ENCODE data around the gene UBE2E2. TPM values are rescaled to one million over a fixed set of nuclear protein-coding genes. Genes with fewer than 3 reads are reported as not detected.
"Not testable (repeated sequence)": the region's sequence is repeated elsewhere in the genome, so short reads cannot be mapped to it uniquely, and the experiment has no call there.

UBE2E2 gene
- total RNA-seq, 1 donor from 2014 or later: 32.5 TPM

DNA sequence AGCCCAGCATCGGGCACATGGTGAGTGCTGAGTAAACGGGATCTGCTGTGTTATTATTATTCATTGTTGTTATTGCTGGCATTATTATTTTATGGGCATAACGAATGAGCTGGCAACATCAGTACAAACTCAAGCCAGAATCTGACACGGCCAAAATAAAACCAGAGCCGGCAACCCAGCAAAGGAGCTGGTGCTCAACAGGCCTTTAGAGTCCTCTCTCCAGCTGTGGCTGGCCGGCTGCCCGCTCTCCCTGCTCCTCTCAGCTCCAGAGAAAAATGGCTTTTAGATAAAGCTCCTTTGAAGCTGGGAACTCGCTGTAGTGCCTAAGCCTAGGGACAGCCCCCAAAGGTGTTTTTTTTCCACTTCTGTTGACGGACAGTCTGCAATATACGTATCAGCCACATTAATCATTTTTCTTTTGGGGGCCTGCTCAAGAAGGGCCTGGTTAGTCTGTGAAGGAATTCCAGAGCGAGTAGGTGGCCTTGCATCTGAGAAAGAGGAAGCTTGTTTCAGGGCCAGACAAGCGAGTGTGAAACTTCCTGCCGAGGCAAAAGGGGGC lies 408.7 kb downstream of the UBE2E2 start:
- no peak overlapping the region for H3K4me3 ChIP-seq (ENCODE audit: low read depth, low read length)
- TF ChIP-seq, protein P1, sequence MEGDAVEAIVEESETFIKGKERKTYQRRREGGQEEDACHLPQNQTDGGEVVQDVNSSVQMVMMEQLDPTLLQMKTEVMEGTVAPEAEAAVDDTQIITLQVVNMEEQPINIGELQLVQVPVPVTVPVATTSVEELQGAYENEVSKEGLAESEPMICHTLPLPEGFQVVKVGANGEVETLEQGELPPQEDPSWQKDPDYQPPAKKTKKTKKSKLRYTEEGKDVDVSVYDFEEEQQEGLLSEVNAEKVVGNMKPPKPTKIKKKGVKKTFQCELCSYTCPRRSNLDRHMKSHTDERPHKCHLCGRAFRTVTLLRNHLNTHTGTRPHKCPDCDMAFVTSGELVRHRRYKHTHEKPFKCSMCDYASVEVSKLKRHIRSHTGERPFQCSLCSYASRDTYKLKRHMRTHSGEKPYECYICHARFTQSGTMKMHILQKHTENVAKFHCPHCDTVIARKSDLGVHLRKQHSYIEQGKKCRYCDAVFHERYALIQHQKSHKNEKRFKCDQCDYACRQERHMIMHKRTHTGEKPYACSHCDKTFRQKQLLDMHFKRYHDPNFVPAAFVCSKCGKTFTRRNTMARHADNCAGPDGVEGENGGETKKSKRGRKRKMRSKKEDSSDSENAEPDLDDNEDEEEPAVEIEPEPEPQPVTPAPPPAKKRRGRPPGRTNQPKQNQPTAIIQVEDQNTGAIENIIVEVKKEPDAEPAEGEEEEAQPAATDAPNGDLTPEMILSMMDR (conservative IDR thresholded peaks at IDR 0.05; ENCODE audit: low read depth, low read length): no peak
- no peak for DNase-seq (ENCODE audit: low read depth)

DNA sequence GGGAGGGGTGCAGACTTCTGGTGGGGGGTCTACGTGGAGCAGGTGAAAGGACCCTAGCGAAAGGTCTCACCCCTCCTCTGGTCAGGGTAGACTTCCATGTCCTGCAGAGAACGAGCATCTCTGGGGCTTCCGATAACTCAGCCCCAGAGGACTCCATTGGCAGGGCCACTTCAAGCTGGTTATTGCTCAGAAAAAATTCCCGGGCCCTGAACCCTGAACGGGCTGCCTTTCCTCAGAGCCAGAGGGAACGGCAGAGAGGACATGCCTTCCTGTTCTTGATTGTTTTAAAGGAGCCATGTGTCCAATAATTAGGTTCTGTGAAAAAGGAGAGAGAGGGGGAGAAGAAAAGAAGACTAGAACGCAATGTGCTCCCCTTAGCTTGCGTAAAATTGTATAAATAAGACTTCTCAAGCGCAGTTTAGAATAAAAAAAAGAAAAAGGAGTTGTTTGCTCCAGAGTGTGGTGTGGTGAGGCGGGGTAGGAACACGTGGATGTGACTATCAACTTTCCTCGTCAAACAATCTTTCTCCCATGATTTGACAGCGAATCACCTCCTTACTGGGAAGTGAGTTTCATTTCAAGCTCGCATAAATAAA lies 409.3 kb downstream of the UBE2E2 start:
- TF ChIP-seq, protein P1 (conservative IDR thresholded peaks at IDR 0.05; ENCODE audit: low read depth, low read length): no peak
- DNase-seq (ENCODE audit: low read depth): no peak
- no peak overlapping the region for H3K4me3 ChIP-seq (ENCODE audit: low read depth, low read length)

GRCh38 chr3:23615068-23615467 lies 411.9 kb downstream of the UBE2E2 start:
- TF ChIP-seq, protein P1 (conservative IDR thresholded peaks at IDR 0.05; ENCODE audit: low read depth, low read length): no peak
- DNase-seq (ENCODE audit: low read depth): no peak

GRCh38 chr3:23618475-23618874 lies 415.3 kb downstream of the UBE2E2 start:
- not testable (repeated sequence) for H3K4me3 ChIP-seq (ENCODE audit: low read depth, low read length); DNase-seq (ENCODE audit: low read depth)

More at GRCh38 chr3:23615068-23615467, 411.9 kb downstream of the UBE2E2 start:
- no peak overlapping the region for H3K4me3 ChIP-seq (ENCODE audit: low read depth, low read length)

- no peak for DNase-seq (ENCODE audit: low read depth)
- TF ChIP-seq, protein P1 (conservative IDR thresholded peaks at IDR 0.05; ENCODE audit: low read depth, low read length): no peak
- H3K4me3 ChIP-seq (ENCODE audit: low read depth, low read length): no peak overlapping the region
Measured at GRCh38 chr3:23619705-23620637, 416.8 kb downstream of the UBE2E2 start.

GRCh38 chr3:23620638-23621015 lies 417.5 kb downstream of the UBE2E2 start:
- no peak overlapping the region for H3K4me3 ChIP-seq (ENCODE audit: low read depth, low read length)
- TF ChIP-seq, protein P1 (conservative IDR thresholded peaks at IDR 0.05; ENCODE audit: low read depth, low read length): no peak
- DNase-seq (ENCODE audit: low read depth): no peak

DNA sequence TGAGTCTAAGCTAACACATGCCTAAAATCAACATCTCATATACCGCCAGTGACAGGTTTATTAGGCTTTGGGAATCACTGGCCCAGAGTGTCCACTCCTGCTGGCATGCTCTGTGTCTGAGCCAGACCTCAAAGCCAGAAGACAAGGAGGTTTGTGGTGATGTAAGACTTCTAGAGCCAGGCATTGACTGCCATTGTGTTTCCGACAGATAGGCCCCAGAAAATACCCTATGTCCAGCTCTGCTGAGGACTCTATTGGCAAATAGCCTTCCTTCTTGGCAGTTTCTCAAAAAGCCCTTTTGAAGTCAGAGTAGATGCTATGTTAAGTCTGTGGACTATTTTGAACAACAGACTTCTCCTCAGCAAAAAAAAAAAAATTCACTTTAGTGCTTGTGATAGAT lies 420.7 kb downstream of the UBE2E2 start:
- DNase-seq (ENCODE audit: low read depth): no peak
- H3K4me3 ChIP-seq (ENCODE audit: low read depth, low read length): no peak overlapping the region
- TF ChIP-seq, protein P1 (conservative IDR thresholded peaks at IDR 0.05; ENCODE audit: low read depth, low read length): no peak

Data from epithelial cell of proximal tubule (primary cell).